Natural killer cell (primary cell): ENCODE results near the gene C1D. TPM values are rescaled to one million over a fixed set of nuclear protein-coding genes. Genes with fewer than 3 reads are reported as not detected.
A peak's percentile ranks its signal among the peaks of the same experiment; 100 is the strongest.

Experiments used
- ATAC-seq, 3 donors: fragments of 150-1000 bp in 2 of 3; fragments of 200-7000 bp in 1 of 3; cut with Tn5 transposase; 1 replicate in 1 of 3; 2 replicates in 2 of 3; pipeline ENCODE4 v1.10.0; 2021; ENCODE audit warnings: mild to moderate bottlenecking in 2 of 3, moderate library complexity in 2 of 3
- DNase-seq, 2 donors: peaks; one replicate each; pipeline versions ENCODE4 v3.0.0 to v3.0.0-alpha.2; 2013 to 2021; ENCODE audit warnings: mixed read lengths in 1 of 2
- H3K27ac ChIP-seq: one replicate; pipeline ENCODE4 v1.5.1; 2013; ENCODE audit warnings: mild to moderate bottlenecking, low read length
- H3K27me3 ChIP-seq: one replicate; pipeline ENCODE4 v1.6.1; 2013; ENCODE audit warnings: low read length; ENCODE audit not compliant: control insufficient read depth, insufficient read depth
- H3K36me3 ChIP-seq: one replicate; pipeline ENCODE4 v1.6.1; 2013; ENCODE audit warnings: low read length; ENCODE audit not compliant: control insufficient read depth, insufficient read depth
- H3K4me1 ChIP-seq: one replicate; pipeline ENCODE4 v1.6.1; 2013; ENCODE audit warnings: low read length; ENCODE audit not compliant: control insufficient read depth, insufficient read depth
- H3K4me3 ChIP-seq: one replicate; pipeline ENCODE4 v1.5.1; 2013; ENCODE audit warnings: low read length
- H3K9me3 ChIP-seq: one replicate; pipeline ENCODE4 v1.6.1; 2013; ENCODE audit warnings: low read length; ENCODE audit not compliant: control insufficient read depth, insufficient read depth
- H3K27ac Mint-ChIP-seq, 2 donors: one replicate each; pipeline ENCODE4 v1.8.0; 2022; ENCODE audit warnings: mild to moderate bottlenecking in 2 of 2, mixed read lengths in 2 of 2, moderate library complexity in 1 of 2
- H3K27me3 Mint-ChIP-seq, 2 donors: one replicate each; pipeline ENCODE4 v1.8.0; 2022; ENCODE audit warnings: low read depth in 2 of 2, mixed read lengths in 2 of 2
- H3K36me3 Mint-ChIP-seq: one replicate; pipeline ENCODE4 v1.8.0; 2022; ENCODE audit warnings: mixed read lengths
- H3K4me1 Mint-ChIP-seq, 2 donors: one replicate each; pipeline ENCODE4 v1.8.0; 2022; ENCODE audit warnings: mixed read lengths in 2 of 2
- H3K4me3 Mint-ChIP-seq: one replicate; pipeline ENCODE4 v1.8.0; 2022; ENCODE audit warnings: mild to moderate bottlenecking, moderate library complexity, mixed read lengths
- H3K9me3 Mint-ChIP-seq, 2 donors: one replicate each; pipeline ENCODE4 v1.8.0; 2022; ENCODE audit warnings: mixed read lengths in 2 of 2
- WGBS: methylation state at CpG from one replicate; pipeline ENCODE4 v1.1.7; 2013; ENCODE audit warnings: missing lambda C conversion rate; ENCODE audit not compliant: insufficient coverage; 5-methylcytosine and 5-hydroxymethylcytosine counted together
- intact Hi-C: fragments of 100-400 bp; cut with micrococcal nuclease; formaldehyde crosslinking; loops from one replicate; pipeline ENCODE4 v1.14.2; 2022
- total RNA-seq, 4 donors: library from RNA; stranded (reverse); fragments of 120-200 nt in 1 of 4; gene quantifications; one replicate each; pipeline versions ENCODE4 v1.2.3 to v1.2.4, GENCODE V29; 2013 to 2022
- TF ChIP-seq, protein P1 (sequence below): fragments of 200-600 bp; IDR thresholded peaks from one replicate; pipeline ENCODE4 v1.8.0; 2022; ENCODE audit warnings: antibody characterized with exemption

Gene C1D
- total RNA-seq, 3 donors from 2014 or later (not counting 1 experiment from before 2014, with no cell fraction given) = 21.5 to 30.3 (median 22.6) TPM

DNA sequence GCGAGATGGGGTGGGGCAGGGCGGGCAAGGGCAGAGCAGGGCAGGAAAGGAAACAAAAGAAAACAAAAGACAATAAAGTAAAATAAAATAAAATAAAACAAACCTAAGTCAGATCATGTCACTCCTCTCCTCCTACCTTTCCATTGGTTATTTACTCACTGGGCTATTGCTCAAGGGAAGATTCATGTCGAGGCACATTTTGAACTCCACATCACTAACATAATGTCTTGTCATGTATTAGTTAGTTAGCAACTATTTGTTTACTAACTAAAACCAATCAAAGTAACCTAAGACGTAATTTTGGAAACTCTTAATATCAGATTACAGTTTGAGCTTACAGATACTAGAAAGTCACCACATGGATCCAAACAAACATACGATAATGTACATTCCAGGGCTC is 2.2 kb downstream of the C1D start:
- DNase-seq (no peak), ATAC-seq (no peak)
- intact Hi-C loops = no loop called here
- H3K27ac Mint-ChIP-seq = no peak overlapping the region
- no peaks in the 10 kb centered on the region for H3K9me3 ChIP-seq
- TF ChIP-seq, protein P1, sequence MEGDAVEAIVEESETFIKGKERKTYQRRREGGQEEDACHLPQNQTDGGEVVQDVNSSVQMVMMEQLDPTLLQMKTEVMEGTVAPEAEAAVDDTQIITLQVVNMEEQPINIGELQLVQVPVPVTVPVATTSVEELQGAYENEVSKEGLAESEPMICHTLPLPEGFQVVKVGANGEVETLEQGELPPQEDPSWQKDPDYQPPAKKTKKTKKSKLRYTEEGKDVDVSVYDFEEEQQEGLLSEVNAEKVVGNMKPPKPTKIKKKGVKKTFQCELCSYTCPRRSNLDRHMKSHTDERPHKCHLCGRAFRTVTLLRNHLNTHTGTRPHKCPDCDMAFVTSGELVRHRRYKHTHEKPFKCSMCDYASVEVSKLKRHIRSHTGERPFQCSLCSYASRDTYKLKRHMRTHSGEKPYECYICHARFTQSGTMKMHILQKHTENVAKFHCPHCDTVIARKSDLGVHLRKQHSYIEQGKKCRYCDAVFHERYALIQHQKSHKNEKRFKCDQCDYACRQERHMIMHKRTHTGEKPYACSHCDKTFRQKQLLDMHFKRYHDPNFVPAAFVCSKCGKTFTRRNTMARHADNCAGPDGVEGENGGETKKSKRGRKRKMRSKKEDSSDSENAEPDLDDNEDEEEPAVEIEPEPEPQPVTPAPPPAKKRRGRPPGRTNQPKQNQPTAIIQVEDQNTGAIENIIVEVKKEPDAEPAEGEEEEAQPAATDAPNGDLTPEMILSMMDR = no peak
- H3K4me1 Mint-ChIP-seq = peaks cover 34 to 35% of the 10 kb centered on the region in 2 donors
- H3K4me3 Mint-ChIP-seq = no peak overlapping the region
- H3K27me3 ChIP-seq = no peaks in the 10 kb centered on the region
- H3K27me3 Mint-ChIP-seq = no peaks in the 10 kb centered on the region
- no peaks in the 10 kb centered on the region for H3K36me3 ChIP-seq
- no peaks in the 10 kb centered on the region for H3K4me1 ChIP-seq
- 81% methylated on average over 2 of the region's 5 CpGs for WGBS
- H3K36me3 Mint-ChIP-seq = no peaks in the 10 kb centered on the region
- no peaks in the 10 kb centered on the region for H3K9me3 Mint-ChIP-seq
- no peak overlapping the region for H3K4me3 ChIP-seq
- H3K27ac ChIP-seq = no peak overlapping the region

DNA sequence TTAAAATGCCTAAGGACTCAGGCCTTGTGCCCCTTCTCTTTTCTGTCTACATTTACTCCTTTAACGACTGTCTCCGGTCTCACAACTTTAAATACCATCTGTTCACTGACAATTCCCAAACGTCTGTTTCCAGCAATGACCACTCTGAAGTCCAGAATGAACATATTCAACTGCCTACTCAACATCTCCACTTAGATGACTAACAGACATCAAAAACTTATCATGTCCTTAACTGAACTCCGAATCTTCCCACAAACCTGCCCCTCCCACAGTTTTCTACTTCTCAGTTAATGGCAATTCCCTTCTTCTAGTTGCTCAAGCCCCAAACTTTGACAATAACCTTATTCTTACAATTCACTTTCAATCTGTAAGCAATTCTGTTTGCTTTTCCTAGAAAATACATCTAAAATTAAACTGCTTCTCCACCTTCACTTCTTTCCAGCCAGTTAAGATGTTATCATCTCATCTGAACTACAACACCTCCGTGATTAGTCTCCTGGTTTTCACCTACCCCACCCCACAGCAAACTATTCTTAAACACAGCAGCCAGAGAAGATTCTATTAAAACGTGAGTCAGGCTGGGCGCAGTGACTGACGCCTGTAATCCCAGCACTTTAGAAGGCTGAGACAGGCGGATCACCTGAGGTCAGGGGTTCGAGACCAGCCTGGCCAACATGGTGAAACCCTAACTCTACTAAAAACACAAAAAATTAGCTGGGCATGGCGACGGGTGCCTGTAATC is 2.8 kb downstream of the C1D start:
- Histone ChIP-seq H3K9me3 (no peaks in the 10 kb centered on the region), H3K27ac (no peak overlapping the region), H3K27me3 (no peaks in the 10 kb centered on the region), H3K36me3 (no peaks in the 10 kb centered on the region), H3K4me1 (no peaks in the 10 kb centered on the region), H3K4me3 (no peak overlapping the region)
- intact Hi-C loops = no loop called here
- Mint-ChIP-seq H3K27me3 (no peaks in the 10 kb centered on the region), H3K36me3 (no peaks in the 10 kb centered on the region), H3K4me3 (no peak overlapping the region), H3K9me3 (no peaks in the 10 kb centered on the region), H3K4me1 (peaks cover 40 to 42% of the 10 kb centered on the region in 2 donors), H3K27ac (peak overlapping the region; percentile 5 to 70)
- TF ChIP-seq, protein P1 = no peak
- 91% methylated on average over 12 of the region's 12 CpGs for WGBS
- DNase-seq (no peak), ATAC-seq (no peak)

DNA sequence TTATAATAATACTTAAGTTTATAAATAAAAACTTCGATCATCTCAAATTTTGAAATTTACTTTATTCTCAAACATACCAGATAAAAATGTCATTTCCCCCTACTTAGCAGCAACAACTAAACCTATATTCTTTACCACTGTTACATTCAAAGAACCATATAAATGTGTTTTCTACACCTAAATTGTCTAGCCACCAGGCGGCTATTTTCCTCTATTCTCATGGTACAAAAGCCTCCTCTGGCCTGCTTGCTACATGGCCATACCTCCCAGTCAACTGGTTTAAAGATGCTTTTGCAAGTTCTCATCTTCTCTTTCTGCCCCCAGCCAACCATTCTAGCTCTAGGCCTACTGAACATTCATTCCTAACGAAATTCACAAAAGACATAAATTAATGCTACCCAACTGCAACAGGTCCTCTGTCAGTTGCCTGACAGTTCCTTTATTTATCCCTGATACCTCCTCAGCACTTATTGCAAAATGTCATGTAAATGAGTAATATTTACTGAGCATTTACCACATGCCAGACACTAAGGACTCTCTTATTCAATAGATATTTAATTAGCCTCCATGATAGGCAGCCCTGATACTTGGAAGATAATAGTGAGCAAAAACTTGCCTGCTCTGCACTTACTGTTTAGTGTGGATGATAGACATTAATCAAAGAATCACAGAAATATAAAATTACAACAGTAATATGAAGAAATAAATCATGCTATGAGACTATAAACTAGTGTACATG is 5.0 kb downstream of the C1D start:
- 93% methylated on average over 3 of the region's 3 CpGs for WGBS
- no peak overlapping the region for H3K27ac ChIP-seq
- H3K27ac Mint-ChIP-seq = peak overlapping the region; percentile 4 to 70
- ATAC-seq (no peak), DNase-seq (no peak)
- H3K4me1 ChIP-seq = no peaks in the 10 kb centered on the region
- H3K4me3 Mint-ChIP-seq = no peak overlapping the region
- intact Hi-C loops = no loop called here
- H3K27me3 ChIP-seq = no peaks in the 10 kb centered on the region
- H3K36me3 ChIP-seq = no peaks in the 10 kb centered on the region
- TF ChIP-seq, protein P1 = no peak
- H3K9me3 Mint-ChIP-seq = no peaks in the 10 kb centered on the region
- no peaks in the 10 kb centered on the region for H3K9me3 ChIP-seq
- no peaks in the 10 kb centered on the region for H3K27me3 Mint-ChIP-seq
- no peak overlapping the region for H3K4me3 ChIP-seq
- peaks cover 58 to 59% of the 10 kb centered on the region in 2 donors for H3K4me1 Mint-ChIP-seq
- no peaks in the 10 kb centered on the region for H3K36me3 Mint-ChIP-seq
